Measurements from ENCODE around the gene ATP10B. TPM values are rescaled to one million over a fixed set of nuclear protein-coding genes. Genes with fewer than 3 reads are reported as not detected.

ATP10B gene
- total and polyA plus RNA-seq, 12 donors, result 0.01 to 0.15 (median 0.04) TPM; not detected in 9

GRCh38 chr5:160550075-160550474 lies 301.9 kb downstream of the ATP10B start:
- ATAC-seq (no peak), DNase-seq (no peak)
- Histone ChIP-seq H3K27ac (no peak overlapping the region), H3K9me3 (no peaks in the 10 kb centered on the region), H3K36me3 (no peaks in the 10 kb centered on the region), H3K27me3 (peaks cover 0 to 5% (median 0%) of the 10 kb centered on the region in 7 donors), H3K4me3 (no peak overlapping the region), H3K4me1 (no peaks in the 10 kb centered on the region)
- no peak for TF ChIP-seq CTCF (IDR thresholded peaks at IDR 0.05)
- intact Hi-C loops (cut with DNase I), result no loop called here

GRCh38 chr5:160548949-160549645 lies 302.9 kb downstream of the ATP10B start:
- no peak for TF ChIP-seq CTCF (IDR thresholded peaks at IDR 0.05)
- 84 to 87% methylated on average over 4 of the region's 4 CpGs for WGBS, 2 donors
- Histone ChIP-seq H3K27ac (no peak overlapping the region), H3K4me1 (no peaks in the 10 kb centered on the region), H3K4me3 (no peak overlapping the region), H3K36me3 (no peaks in the 10 kb centered on the region), H3K9me3 (no peaks in the 10 kb centered on the region), H3K27me3 (peaks cover 0 to 5% (median 0%) of the 10 kb centered on the region in 7 donors)
- intact Hi-C loops (cut with DNase I), result no loop called here
- DNase-seq (no peak), ATAC-seq (no peak)

- WGBS, 2 donors, result 73 to 74% methylated on average over 1 of the region's 1 CpG
- Histone ChIP-seq H3K27me3 (peaks cover 0 to 5% (median 0%) of the 10 kb centered on the region in 7 donors), H3K4me1 (no peaks in the 10 kb centered on the region), H3K9me3 (no peaks in the 10 kb centered on the region), H3K27ac (no peak overlapping the region), H3K36me3 (no peaks in the 10 kb centered on the region), H3K4me3 (no peak overlapping the region)
- DNase-seq, result no peak
- TF ChIP-seq CTCF (IDR thresholded peaks at IDR 0.05), result no peak
- ATAC-seq, result no peak
- intact Hi-C loops (cut with DNase I), result no loop called here
These were observed 304.1 kb downstream of the ATP10B start for GRCh38 chr5:160547872-160548271.

GRCh38 chr5:160547061-160547460 lies 304.9 kb downstream of the ATP10B start:
- DNase-seq, result no peak
- Histone ChIP-seq H3K27me3 (peaks cover 0 to 9% (median 0%) of the 10 kb centered on the region in 7 donors), H3K4me3 (no peak overlapping the region), H3K9me3 (no peaks in the 10 kb centered on the region), H3K4me1 (no peaks in the 10 kb centered on the region), H3K27ac (no peak overlapping the region), H3K36me3 (no peaks in the 10 kb centered on the region)
- ATAC-seq, result no peak
- TF ChIP-seq CTCF (IDR thresholded peaks at IDR 0.05), result no peak
- 91 to 92% methylated on average over 2 of the region's 2 CpGs for WGBS, 2 donors
- intact Hi-C loops (cut with DNase I), result no loop called here
